H1 (cell line): Measurements from ENCODE around the gene NDUFS5. TPM values are rescaled to one million over a fixed set of nuclear protein-coding genes. Genes with fewer than 3 reads are reported as not detected.

Source experiments
- BRCA1 ChIP-seq: IDR thresholded peaks from 2 replicates; pipeline ENCODE4 v1.6.1; 2012; ENCODE audit warnings: low read depth, low read length, improper control_type of control experiment
- CBX5 ChIP-seq: fragments of 300-800, 300-1000 bp; sonication (generic); IDR thresholded peaks from 2 replicates; pipeline ENCODE4 v1.7.1; 2016; ENCODE audit warnings: antibody characterized with exemption, low read length, low read depth
- CTBP2 ChIP-seq: IDR thresholded peaks from 2 replicates; pipeline ENCODE4 v1.7.0; 2011; ENCODE audit warnings: borderline replicate concordance, mild to moderate bottlenecking, moderate library complexity, mixed read lengths, low read length; ENCODE audit not compliant: insufficient read depth, insufficient read length
- POLR2A ChIP-seq, 2 experiments: IDR thresholded peaks; 1 replicate in 1 of 2; 2 replicates in 1 of 2; pipeline ENCODE4 v1.6.1; 2011; ENCODE audit warnings: low read depth in 2 of 2, low read length in 2 of 2, mild to moderate bottlenecking in 2 of 2; ENCODE audit errors: control extremely low read depth in 1 of 2
- RBBP5 ChIP-seq: IDR thresholded peaks from 2 replicates; pipeline ENCODE4 v1.7.1; 2012; ENCODE audit warnings: low read depth, mild to moderate bottlenecking, inconsistent platforms, low read length, moderate library complexity, borderline replicate concordance
- SIX5 ChIP-seq: IDR thresholded peaks from 2 replicates; pipeline ENCODE4 v1.6.1; 2011; ENCODE audit warnings: mild to moderate bottlenecking, low read depth, low read length
- polyA plus RNA-seq, 7 experiments: library from polyadenylated mRNA; depleted of rRNA in 3 of 7; stranded (reverse) in 5 of 7; unstranded in 2 of 7; fragments of >200 nt in 5 of 7; fragments of 200-250 nt in 2 of 7; gene quantifications; 1 replicate in 5 of 7; 2 replicates in 1 of 7; 4 replicates in 1 of 7; pipeline versions ENCODE4 v1.2.1 to v1.2.3, GENCODE V29; 2011 to 2013; ENCODE audit warnings: missing spikeins in 2 of 7, mixed read lengths in 2 of 7
- total RNA-seq: library from RNA; stranded (reverse); fragmentation: NEBNext Ultra II Directional; extraction: Animal tissue kit (Norgen Biotek cat#: 25700); gene quantifications from 2 replicates; pipeline ENCODE4 v1.2.1, GENCODE V29; 2021
- TF ChIP-seq, protein P1 (sequence below): IDR thresholded peaks from 2 replicates; pipeline ENCODE4 v1.6.1; 2011; ENCODE audit warnings: low read length, improper control_type of control experiment

NDUFS5 gene
- total and polyA plus RNA-seq, 2 of the 8 experiments (the other 6 are each of a cell fraction or from before 2014, with no cell fraction given): 435 to 835 TPM

DNA sequence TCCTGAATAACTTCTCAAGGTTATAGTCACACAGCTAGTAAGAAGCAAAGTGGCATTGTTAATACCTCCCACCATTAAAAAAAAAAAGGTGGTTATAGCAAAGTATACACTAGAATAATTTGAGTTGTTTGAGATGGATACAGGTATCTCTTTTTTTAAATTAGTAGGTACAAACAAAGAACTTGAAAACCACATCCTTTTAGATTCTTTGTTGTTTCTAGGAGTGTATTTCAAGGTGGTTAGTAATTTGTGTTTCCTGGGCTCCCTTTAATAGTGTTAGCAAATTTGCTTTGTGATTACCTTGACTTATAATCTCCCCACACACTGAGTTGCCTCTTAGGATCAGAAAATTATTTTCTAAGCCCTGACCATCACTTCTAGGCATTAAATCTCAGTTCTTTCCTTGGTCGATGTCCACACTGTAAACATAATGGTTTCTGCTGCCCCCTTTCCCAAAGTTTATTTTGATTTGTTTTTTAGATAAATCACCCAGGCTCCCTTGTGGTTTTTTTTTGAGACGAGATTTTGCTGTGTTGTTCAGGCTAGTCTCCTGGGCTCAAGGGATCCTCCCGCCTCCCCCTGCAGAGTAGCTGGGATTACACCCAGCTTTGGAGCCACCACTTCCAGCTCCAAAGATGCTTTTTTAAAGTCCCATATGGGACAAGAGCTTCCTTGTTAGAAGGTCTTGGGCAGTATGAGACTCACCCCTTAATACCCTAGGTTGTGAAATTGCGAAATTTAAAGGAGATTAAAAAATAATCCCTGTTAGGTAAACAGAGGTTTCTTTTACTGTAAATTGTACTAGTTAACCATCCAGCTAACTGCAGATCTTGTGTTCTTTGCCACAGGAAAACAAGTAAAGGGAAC, 28.9 kb upstream of the NDUFS5 start (continued):
- TF ChIP-seq, protein P1, sequence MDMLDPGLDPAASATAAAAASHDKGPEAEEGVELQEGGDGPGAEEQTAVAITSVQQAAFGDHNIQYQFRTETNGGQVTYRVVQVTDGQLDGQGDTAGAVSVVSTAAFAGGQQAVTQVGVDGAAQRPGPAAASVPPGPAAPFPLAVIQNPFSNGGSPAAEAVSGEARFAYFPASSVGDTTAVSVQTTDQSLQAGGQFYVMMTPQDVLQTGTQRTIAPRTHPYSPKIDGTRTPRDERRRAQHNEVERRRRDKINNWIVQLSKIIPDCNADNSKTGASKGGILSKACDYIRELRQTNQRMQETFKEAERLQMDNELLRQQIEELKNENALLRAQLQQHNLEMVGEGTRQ: no peak
- no peak for TF ChIP-seq CBX5
- TF ChIP-seq RBBP5: no peak
- TF ChIP-seq POLR2A (IDR thresholded peaks at IDR 0.05; ENCODE audit: control extremely low read depth in 1 of 2, low read depth in 2 of 2, low read length in 2 of 2): no peak; a peak in 1 of 3 replicates
- no peak for TF ChIP-seq CTBP2
- no peak for TF ChIP-seq BRCA1
- no peak for TF ChIP-seq SIX5
